Measurements from ENCODE around the gene ATOH8. TPM values are rescaled to one million over a fixed set of nuclear protein-coding genes. Genes with fewer than 3 reads are reported as not detected.

ATOH8 gene
- total RNA-seq, 4 donors from 2014 or later = 17.1 to 210 (median 45.9) TPM

GRCh38 chr2:85763831-85764230 lies 10.0 kb downstream of the ATOH8 start:
- DNase-seq (ENCODE audit: low spot score) = no peak
- no peak for ATAC-seq (ENCODE audit: low FRiP score)

GRCh38 chr2:85765081-85765731 lies 11.4 kb downstream of the ATOH8 start:
- ATAC-seq (ENCODE audit: low FRiP score) = no peak
- TF ChIP-seq CTCF (IDR thresholded peaks at IDR 0.05) = no peak
- no peak for DNase-seq (ENCODE audit: low spot score)

More at GRCh38 chr2:85763831-85764230, 10.0 kb downstream of the ATOH8 start:
- no peak for TF ChIP-seq CTCF (IDR thresholded peaks at IDR 0.05)

GRCh38 chr2:85766229-85766628 lies 12.4 kb downstream of the ATOH8 start:
- no peak for ATAC-seq (ENCODE audit: low FRiP score)
- no peak for DNase-seq (ENCODE audit: low spot score)
- TF ChIP-seq CTCF (IDR thresholded peaks at IDR 0.05) = no peak

- TF ChIP-seq CTCF (IDR thresholded peaks at IDR 0.05) = no peak
- DNase-seq (ENCODE audit: low spot score) (no peak), ATAC-seq (ENCODE audit: low FRiP score) (no peak)
Observed at GRCh38 chr2:85767803-85768665, 14.2 kb downstream of the ATOH8 start.

- TF ChIP-seq CTCF (IDR thresholded peaks at IDR 0.05) = no peak
- DNase-seq (ENCODE audit: low spot score) (no peak), ATAC-seq (ENCODE audit: low FRiP score) (no peak)
Observed at GRCh38 chr2:85768713-85769112, 14.9 kb downstream of the ATOH8 start.

- ATAC-seq (ENCODE audit: low FRiP score) = no peak
- no peak for DNase-seq (ENCODE audit: low spot score)
- no peak for TF ChIP-seq CTCF (IDR thresholded peaks at IDR 0.05)
Observed at GRCh38 chr2:85769236-85769982, 15.6 kb downstream of the ATOH8 start.

Data from omental fat pad (tissue), 4 donors.